Fibroblast of skin of right quadriceps (primary cell): ENCODE results near the gene ALAS1.

Source experiments
- DNase-seq: peaks from one replicate; pipeline ENCODE4 v3.0.0-alpha.2; 2013

Gene ALAS1

DNA sequence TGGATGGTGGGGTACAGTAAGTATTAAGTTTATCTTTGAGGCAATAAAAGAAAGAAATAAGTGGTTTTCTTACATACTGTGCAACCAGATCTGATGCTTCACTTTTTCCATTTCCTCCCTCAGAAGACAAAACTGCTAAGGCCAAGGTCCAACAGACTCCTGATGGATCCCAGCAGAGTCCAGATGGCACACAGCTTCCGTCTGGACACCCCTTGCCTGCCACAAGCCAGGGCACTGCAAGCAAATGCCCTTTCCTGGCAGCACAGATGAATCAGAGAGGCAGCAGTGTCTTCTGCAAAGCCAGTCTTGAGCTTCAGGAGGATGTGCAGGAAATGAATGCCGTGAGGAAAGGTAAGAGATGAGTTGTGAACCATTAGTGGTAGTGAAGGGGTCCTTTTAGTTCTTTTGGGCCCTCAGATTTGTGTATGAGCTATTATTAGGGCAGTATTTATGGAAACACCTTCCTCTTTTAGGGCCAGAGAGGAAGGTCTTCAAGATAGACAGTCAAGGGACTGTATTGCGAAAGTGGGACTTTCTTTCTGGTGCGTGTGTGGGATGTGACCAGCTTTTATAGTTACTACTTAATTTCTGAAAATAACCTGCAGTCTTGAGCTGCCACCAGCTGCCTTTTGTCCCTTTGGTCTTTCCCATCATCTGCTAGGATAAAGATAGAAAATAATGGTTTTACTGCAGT lies 4.6 kb downstream of the ALAS1 start:
- no peak for DNase-seq

DNA sequence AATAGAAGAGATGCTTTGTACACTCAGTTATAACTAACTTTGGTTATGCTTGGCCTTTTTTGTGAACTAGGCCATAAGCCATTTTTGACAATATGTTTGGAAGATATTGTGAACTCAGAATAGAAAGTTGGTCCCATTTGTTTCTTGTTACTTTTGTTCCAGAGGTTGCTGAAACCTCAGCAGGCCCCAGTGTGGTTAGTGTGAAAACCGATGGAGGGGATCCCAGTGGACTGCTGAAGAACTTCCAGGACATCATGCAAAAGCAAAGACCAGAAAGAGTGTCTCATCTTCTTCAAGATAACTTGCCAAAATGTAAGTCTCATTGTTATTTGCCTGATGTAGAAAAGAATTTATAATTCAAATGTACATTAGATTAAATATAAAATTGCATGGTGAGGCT lies 5.7 kb downstream of the ALAS1 start:
- DNase-seq, result no peak

GRCh38 chr3:52204337-52205073 lies 6.5 kb downstream of the ALAS1 start:
- no peak for DNase-seq

- no peak for DNase-seq
Observed at GRCh38 chr3:52205727-52206372, 7.9 kb downstream of the ALAS1 start.

- no peak for DNase-seq
Observed at GRCh38 chr3:52208556-52208955, 10.6 kb downstream of the ALAS1 start.

DNA sequence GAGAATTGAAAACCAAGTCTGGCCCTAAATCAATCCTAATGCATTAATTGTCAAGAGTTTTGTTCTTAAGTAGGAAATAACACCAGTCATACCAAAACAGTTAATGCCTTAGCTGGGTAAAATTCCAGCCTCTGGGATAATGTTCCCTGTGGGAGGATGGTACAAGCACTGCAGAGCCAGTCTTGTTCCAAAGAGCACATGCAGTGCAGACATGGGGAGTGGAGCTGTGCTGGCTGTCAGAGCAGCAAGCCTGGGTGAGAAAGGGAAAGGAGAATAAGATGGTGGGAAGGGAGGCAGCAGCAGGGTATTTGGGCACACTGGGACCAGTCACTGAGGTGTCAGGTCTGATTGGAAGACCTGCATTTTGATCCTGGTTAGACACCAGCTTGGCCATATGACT lies 12.1 kb downstream of the ALAS1 start:
- no peak for DNase-seq

- peak; percentile 52 for DNase-seq
Observed at GRCh38 chr3:52210550-52211046, 12.6 kb downstream of the ALAS1 start.

DNA sequence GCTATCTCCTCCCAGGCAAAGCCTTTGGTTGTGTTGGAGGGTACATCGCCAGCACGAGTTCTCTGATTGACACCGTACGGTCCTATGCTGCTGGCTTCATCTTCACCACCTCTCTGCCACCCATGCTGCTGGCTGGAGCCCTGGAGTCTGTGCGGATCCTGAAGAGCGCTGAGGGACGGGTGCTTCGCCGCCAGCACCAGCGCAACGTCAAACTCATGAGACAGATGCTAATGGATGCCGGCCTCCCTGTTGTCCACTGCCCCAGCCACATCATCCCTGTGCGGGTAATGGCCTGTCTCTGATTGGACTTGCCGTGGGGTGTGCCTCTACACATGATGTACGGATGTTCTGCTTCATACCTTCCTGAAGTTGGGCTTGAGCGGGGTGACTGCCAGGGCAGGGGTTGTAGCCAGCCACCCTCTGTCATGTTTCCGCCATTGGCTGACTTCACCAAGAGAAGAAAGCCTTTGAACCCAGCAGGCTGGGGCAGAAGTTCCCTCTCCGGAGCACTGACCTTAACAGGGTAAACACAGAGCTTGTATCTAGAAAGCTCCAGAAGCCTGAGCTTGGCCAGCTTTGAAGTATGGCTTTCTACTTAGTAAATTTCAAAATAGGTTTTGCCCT lies 13.4 kb downstream of the ALAS1 start:
- no peak for DNase-seq

DNA sequence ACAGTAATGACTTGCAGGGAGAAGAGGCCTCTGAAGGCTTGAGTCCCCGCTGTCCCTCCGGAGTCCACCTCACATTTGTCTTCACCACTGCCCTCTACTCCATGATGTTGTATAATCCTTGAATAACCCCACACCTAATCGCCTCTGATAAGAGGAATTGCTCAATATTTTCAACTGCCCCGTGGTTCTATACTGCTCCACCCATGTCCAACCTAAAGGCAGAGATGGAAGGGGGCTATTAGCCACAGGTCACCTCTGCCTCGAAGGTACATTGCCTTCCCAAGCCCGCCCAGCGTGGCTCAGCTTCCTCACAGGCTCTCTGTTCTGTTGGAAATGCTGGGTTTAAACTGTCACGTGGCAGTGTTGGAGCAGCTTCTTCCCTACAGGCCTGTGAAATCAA lies 15.0 kb downstream of the ALAS1 start:
- no peak for DNase-seq

GRCh38 chr3:52213901-52214300 lies 15.9 kb downstream of the ALAS1 start:
- no peak for DNase-seq

DNA sequence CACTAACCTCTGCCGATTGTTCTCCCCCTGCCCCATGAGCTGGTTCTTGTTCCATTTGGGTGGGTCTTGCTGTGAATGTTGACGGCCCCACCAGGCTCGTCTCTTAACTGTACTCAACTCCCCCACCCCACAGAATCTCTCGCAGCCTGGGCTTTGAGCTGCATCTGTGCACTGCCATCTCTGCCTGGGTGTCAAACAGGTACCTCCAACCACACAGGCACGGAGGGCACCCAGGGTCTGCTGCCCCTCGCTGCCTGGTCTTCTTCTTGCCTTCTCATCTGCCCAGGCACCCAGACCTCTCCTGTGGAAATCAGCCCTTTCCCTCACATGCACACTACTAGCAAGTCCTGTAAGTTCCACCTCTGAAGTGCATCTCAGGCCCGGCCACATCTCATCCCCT lies 17.4 kb downstream of the ALAS1 start:
- DNase-seq, result no peak

- DNase-seq, result peak; percentile 42
Observed at GRCh38 chr3:52216585-52217408, 18.8 kb downstream of the ALAS1 start.

DNA sequence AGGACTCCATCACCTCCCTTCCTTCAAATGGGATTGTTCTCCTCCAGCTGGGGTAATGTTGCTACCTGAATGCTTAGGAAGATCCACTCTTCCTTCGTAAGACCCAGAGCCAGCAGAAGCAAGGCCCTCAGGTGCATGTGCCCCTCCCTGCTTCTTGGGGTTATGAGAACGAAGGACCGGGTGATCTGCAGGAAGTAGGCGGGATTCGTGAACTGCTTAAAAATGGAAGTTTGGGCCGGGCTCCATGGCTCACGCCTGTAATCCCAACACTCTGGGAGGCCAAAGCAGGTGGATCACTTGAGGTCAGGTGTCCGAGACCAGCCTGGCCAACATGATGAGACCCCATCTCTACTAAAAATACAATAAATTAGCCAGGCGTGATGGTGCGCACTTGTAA lies 19.4 kb downstream of the ALAS1 start:
- no peak for DNase-seq

- DNase-seq, result no peak
Observed at GRCh38 chr3:52218026-52218425, 20.1 kb downstream of the ALAS1 start.

DNA sequence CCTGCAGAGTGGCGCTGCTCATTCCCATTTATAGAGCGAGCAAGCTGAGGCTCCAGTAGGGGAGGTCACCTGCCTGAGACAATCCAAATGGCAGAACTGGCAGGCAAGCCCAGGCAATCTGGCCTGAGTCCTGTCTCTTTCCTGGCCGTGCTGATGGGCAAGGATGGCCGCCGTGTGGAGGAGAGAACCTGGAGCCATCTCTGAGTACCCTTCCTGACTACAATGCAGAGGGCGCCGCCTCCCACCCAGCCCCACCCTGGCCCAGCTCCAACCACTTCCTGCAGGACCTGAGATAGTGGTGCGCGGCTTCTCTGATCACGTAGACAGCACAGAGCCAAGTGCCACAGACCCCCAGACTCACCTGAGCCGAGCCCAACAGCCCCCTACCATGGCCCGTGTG lies 20.5 kb downstream of the ALAS1 start:
- DNase-seq, result no peak

GRCh38 chr3:52218937-52219650 lies 21.1 kb downstream of the ALAS1 start:
- no peak for DNase-seq

GRCh38 chr3:52220380-52221026 lies 22.5 kb downstream of the ALAS1 start:
- peak; percentile 57 for DNase-seq

GRCh38 chr3:52221141-52221562 lies 23.2 kb downstream of the ALAS1 start:
- no peak for DNase-seq

DNA sequence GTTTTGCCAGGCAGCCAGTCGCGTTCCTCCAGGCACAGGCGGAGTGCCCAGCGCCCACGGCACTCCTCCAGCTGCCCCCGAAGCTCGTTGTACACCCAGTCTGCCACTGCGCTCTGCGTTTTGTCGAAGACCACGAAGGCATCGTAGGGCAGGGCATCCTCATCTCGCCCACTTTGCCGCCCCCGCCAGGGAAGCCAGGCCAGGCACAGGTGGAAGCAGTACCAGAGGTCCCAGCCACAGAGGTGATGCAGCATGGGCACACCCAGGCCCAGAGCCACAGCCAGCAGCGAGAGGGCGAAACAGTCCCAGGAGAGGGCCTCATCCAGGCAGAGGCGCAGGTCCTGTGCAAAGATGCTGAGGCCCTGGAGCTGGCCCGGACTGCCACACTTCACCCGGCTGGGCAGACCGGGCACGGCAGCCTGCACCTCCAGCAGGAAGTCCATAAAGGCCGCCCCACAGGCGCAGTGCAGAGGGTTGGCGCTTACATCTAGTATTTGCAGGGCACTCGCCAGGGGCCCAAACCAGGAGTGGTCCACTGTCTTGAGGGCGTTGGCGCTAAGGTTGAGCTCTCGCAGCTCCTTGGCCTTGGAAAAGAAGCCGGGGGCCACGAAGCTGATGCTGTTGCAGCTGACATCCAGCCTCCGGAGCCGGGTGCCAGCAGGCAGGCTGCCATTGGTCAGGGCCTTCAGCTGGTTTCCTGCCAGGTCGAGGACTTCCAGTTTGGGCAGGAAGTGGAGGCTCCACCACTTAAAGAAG lies 23.8 kb downstream of the ALAS1 start:
- no peak for DNase-seq
